GM12891 (cell line): ENCODE results near the gene ARRDC2.

Experiments used
- PAX5 ChIP-seq: IDR thresholded peaks from 2 replicates; pipeline ENCODE4 v1.6.1; 2011; ENCODE audit warnings: low read length, moderate library complexity, mild to moderate bottlenecking; ENCODE audit not compliant: insufficient read depth, severe bottlenecking
- POLR2A ChIP-seq: IDR thresholded peaks from 2 replicates; pipeline ENCODE4 v1.6.1; 2011; ENCODE audit warnings: low read depth, low read length, control low read depth
- POLR2AphosphoS5 ChIP-seq: IDR thresholded peaks from 2 replicates; pipeline ENCODE4 v1.6.1; 2011; ENCODE audit warnings: low read depth, low read length, control low read depth
- SPI1 ChIP-seq: IDR thresholded peaks from 2 replicates; pipeline ENCODE4 v1.6.1; 2011; ENCODE audit warnings: low read depth, low read length, control low read depth
- TAF1 ChIP-seq: IDR thresholded peaks from 2 replicates; pipeline ENCODE4 v1.6.1; 2011; ENCODE audit warnings: low read depth, low read length, control low read depth

DNA sequence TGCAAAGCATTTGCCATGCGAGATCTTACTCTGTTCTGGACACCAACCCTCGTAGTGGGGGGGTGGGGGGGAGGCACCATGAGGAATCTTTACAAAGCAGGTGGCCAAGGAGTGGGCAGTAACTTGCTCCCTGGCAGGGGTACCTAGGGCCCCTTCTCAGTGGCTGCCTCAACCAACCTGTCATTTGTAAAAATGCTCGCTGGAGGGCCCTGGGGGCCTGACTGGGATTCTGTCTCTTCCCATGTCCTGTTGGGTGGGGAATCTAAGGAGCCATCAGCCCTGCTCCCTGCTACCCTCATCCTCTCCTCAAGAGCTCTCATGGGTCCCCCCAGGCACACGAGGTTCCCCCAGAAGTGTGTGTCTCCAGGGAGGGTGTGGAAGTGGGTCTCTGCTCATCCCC, 39.6 kb upstream of the ARRDC2 start:
- TF ChIP-seq POLR2A, result no peak
- TF ChIP-seq POLR2AphosphoS5, result no peak
- TF ChIP-seq TAF1, result no peak
- TF ChIP-seq SPI1, result no peak
- TF ChIP-seq PAX5, result no peak
